GM19023 (cell line): ENCODE measurements around the gene BGN.

Experiments
- ATAC-seq: cut with Tn5 transposase; IDR thresholded peaks from one replicate; pipeline ENCODE4 v1.9.1; 2021; ENCODE audit warnings: mild to moderate bottlenecking, moderate library complexity; ENCODE audit not compliant: unreplicated experiment

BGN gene

DNA sequence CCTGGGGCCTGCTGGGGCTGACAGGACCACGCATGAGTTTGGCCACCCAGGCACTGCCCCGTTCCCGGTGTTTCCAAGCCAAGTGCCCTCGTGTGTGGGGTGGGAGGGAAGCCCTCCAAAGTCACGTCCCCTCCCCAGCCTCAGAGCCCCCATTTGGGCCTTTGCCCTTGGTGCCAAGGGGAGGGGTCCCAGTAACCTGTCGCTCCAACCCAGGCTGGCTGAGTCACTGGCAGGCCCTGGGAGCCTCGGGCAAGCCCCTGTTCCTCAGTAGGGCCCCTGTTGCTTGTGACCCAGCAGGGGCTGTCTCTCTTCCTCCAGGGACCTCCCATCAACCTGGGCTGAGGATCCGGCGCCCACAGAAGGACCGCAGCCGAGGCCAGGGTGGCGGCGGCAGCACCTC is 13.7 kb upstream of the BGN start:
- ATAC-seq, result no peak

DNA sequence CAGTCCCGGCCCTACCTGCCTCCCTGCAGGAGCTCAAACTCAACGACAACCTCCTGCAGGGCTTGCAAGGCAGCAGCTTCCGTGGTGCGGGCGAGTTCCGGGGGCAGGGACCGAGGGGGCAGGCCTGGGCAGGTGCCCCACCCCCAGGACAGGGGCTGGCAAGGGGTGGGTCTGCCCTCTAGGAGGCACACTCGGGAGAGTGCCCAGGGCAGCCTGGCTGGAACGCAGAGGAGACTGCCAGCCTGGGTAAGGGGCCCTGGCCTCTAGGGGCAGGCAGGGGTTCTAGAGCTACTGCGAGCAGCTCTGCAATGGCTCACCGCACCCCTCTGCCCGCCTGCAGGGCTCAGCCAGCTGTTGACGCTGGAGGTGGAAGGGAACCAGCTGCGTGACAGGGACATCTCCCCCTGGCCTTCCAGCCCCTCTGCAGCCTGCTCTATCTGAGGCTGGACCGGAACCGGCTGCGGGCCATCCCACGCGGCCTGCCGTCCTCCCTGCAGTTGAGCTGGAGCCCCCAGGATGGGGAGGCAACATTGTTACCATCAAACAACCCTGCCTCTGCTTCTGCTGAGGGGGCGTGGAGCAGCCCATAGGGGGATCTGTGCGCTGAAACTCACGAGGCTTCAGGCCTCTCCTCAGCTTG is 12.3 kb upstream of the BGN start:
- ATAC-seq, result no peak

GRCh38 chrX:153485396-153486080 is 9.2 kb upstream of the BGN start:
- ATAC-seq, result no peak

GRCh38 chrX:153486171-153486570 is 8.6 kb upstream of the BGN start:
- no peak for ATAC-seq

DNA sequence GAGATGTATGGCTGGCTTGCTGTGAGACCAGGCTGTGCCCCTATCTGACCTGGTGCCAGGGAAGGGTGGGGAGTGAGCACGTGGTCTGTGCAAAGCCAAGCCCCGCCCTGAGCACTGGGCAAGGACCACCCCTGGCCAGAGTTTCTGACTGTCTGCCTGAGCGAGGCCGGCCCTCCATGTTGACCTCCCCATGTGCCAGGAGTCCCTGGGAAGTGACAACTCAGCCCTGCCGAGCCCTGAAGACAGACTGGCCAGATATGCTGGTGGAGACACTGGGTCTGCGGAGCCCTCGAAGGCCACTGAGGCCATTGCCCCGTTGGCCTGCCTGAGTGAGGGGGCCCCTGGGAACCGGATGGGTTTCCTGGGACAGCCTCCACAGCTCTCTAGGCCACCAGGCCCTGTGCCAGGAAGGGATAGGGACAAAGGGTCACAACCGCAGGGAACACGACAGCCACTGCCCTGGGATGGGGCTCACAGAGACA is 7.1 kb upstream of the BGN start:
- no peak for ATAC-seq

GRCh38 chrX:153488231-153488914 is 6.4 kb upstream of the BGN start:
- ATAC-seq, result no peak

- ATAC-seq, result no peak
These were observed 4.4 kb upstream of the BGN start for GRCh38 chrX:153490217-153490930.

- no peak for ATAC-seq
These were observed 3.3 kb upstream of the BGN start for GRCh38 chrX:153491351-153491914.

DNA sequence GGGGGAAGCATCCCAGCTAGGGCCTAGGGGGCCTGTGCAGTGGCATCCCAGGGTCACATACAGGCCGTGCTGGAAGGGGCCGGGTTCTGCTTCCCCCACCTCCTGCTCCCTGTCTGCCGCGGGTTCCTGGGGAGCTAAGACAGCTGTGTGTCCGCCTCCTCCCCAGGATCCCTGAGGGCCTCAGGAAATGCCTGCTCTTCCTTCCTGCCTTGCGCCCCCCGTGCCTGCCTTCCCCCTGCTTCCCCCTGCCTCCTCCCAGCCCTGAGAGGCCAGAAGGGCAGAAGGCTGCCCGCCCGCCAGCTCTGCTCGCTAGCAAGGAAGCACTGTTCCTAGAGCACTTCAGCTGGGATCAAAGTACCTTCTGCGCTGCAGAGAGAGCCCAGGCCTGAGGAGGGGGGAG is 2.9 kb upstream of the BGN start:
- no peak for ATAC-seq

GRCh38 chrX:153492543-153492942 is 2.2 kb upstream of the BGN start:
- ATAC-seq, result no peak

DNA sequence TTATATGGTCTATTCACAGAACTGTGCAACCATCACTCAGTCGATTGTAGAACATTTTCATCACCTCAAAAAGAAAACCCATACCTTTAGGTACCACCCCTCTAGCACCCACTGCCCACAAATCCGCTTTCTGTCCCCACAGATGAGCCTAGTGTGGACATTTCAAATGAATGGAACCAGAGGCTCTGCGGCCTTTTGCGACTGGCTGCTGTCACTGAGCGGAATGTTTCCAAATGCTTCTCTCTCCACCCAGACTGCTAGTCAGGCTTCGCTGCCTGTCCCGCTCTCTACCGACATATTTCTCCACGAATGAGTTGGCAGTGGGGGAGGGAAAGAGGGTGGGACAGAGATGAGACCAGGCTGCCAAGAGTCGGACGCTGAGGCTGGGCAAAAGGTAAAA is 1.7 kb upstream of the BGN start:
- ATAC-seq, result no peak

GRCh38 chrX:153494061-153494460 is 719 bp upstream of the BGN start:
- ATAC-seq, result no peak

DNA sequence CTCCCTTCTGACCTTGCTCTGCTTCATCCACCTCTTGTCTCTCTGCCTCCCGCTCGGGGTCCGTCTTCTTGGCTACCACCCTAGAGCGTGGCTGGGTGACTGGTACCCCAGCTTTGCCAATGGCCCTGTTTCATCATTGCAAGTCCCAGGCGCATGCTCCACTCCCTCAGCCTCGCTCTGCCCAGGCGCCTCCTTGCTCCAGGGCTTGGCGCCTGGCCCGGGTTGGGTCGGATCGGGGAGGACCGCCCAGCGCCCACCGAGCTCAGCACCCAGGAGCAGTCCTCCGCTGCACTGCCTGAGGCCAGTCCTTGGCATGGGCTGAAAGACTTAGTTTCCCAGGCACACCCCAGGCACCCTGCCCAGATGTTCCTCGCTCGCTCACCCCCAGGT is 577 bp downstream of the BGN start:
- ATAC-seq, result no peak

DNA sequence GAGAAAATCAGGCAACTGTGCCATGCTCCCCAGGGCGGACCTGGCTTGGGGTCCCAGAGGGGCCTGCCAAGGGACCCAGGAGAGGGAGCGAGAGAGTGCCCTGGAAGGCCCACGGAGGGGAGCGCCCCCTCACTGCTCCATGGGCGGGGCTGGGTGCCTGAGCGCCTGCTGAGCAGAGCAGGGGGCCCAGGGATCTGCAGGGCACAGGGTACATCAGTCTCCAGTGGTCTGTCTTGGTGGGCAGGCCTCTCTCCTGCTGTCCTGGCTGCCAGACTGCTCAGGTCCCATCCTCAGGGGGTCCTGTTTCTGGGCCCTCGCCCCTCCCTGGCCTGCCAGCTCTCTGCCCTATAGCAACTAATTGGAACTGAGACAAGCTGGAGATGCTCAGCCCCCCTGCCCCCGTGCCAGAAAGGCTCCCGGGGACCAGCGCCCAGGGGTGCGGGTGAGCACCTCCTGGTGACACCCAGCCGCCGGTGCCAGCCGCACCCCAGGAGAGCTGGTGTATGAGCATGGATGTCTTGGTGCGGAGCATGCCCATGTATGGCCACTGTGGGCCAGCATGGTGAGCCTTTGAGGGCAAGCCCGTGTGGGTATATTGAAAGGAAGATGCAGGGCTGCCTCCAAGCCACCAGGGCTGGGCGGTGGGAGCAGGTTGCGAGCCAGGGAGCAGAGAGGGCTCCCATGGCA is 1.3 kb downstream of the BGN start:
- no peak for ATAC-seq

DNA sequence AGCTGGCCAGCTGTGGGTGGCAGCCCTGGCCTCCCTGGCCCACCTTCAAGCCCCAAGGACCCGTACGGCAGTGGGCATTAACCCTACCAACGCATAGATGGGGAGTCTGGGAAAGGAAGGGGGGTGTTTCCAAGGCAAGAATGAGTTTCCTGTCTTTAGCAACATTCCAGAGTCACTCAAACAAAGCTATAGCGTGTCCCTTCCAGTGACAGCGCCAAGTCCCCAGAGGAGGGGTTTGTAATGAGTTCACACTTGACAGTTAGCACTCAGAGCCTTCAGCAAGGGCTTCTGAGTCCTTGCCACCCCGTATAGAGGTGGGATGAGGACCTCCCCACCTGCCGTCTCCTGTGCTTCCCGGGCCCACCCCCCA is 1.8 kb downstream of the BGN start:
- ATAC-seq, result no peak

DNA sequence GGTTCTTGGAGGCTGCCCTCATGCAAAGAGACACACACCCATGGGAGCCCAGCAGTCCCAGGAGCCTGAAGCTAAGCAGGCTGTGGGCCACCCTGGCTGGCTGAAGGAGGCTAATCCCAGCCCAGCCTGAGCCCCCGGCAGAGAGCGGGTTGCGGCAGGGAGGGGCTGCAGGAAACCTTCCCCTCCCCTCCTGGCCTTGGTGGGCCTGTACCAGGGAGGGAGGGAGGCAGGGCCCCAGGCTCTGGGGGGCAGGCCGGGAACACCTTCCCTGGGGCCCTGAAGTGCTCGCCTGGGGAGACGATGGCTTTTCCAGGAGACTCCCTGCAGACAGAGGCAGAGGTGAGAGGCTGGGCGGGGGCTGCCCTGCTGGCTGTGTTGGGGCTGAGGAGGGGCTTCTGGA is 3.7 kb downstream of the BGN start:
- ATAC-seq, result no peak

GRCh38 chrX:153499341-153499740 is 4.6 kb downstream of the BGN start:
- no peak for ATAC-seq

- no peak for ATAC-seq
These were observed 5.1 kb downstream of the BGN start for GRCh38 chrX:153499876-153500275.

DNA sequence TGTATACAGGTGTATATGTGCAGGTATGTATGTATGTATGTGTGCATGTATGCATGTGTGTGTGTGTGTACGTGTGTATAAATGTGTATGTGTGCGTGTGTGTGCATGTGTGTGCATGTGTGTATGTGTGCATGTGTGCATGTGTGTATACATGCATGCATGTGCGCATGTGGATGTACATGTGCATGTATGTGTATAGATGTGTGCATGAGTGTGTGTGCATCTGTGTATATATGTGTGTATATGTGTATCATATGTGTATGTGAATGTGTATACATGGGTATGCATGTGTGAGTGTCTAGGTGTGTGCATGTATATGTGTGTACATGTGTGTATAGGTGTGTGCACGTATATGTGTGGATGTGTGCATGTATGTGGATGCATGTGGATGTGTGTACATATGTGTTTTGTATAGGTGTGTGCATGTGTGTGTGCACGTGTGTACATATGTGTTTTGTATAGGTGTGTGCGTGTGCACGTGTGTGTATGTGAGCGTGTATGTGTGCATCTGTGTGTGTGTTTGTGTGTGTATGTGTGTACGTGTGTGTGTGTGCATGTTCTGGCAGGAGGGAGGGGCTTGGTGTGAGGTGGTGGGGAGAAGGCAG is 6.0 kb downstream of the BGN start:
- ATAC-seq, result no peak

DNA sequence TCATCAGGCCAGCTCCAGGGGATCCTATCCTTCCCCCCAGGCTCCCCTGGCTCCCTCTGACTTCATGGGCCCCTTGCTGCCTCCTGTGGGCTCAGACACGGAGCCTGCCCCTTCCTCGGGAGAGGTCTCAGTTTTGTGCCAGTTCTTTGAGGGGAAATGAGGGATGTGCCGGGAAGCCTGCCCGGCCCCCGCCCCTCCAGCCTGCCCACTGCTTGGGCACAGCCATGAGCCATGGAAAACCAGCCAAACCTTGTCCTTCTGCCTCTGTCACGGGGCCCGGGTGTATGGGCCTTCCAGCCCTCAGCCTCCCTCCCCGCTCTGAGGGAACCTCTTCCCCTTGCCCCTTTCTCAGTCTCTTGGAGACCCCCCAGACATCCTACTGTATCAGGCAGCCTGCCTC is 6.8 kb downstream of the BGN start:
- no peak for ATAC-seq
